HepG2 (cell line): ENCODE measurements around the gene CITED2. TPM values are rescaled to one million over a fixed set of nuclear protein-coding genes. Genes with fewer than 3 reads are reported as not detected.

Source experiments
- CREB1 ChIP-seq, 2 experiments: fragments of 450-650 bp in 1 of 2; IDR thresholded peaks; 2 replicates each; pipeline ENCODE4 v1.6.1; 2016 to 2017; ENCODE audit warnings: control low read depth in 1 of 2, mild to moderate bottlenecking in 1 of 2, missing compliant biosample characterization in 1 of 2, missing genetic modification characterization in 1 of 2
- HNF1B ChIP-seq: sonication (generic); formaldehyde crosslinking; IDR thresholded peaks from 2 replicates; pipeline ENCODE4 v1.5.1; 2020; ENCODE audit warnings: mild to moderate bottlenecking, moderate library complexity, missing genetic modification reagents
- KLF16 ChIP-seq, 2 experiments: sonication (generic) in 1 of 2; formaldehyde crosslinking in 1 of 2; IDR thresholded peaks; 2 replicates each; pipeline versions ENCODE4 v1.6.1 to v1.8.0; 2016 to 2023; ENCODE audit warnings: missing genetic modification reagents in 2 of 2, missing compliant biosample characterization in 1 of 2
- RAD51 ChIP-seq: fragments of 450-650 bp; IDR thresholded peaks from 2 replicates; pipeline ENCODE4 v1.6.1; 2016; ENCODE audit warnings: borderline replicate concordance
- SETDB1 ChIP-seq: sonication (generic); formaldehyde crosslinking; IDR thresholded peaks from 2 replicates; pipeline ENCODE4 v1.5.1; 2020; ENCODE audit warnings: missing genetic modification reagents, mild to moderate bottlenecking, borderline replicate concordance
- SKIL ChIP-seq: sonication (generic); formaldehyde crosslinking; IDR thresholded peaks from 2 replicates; pipeline ENCODE4 v1.8.0; 2022; ENCODE audit warnings: missing genetic modification reagents, mild to moderate bottlenecking, moderate library complexity, borderline replicate concordance
- SOX6 ChIP-seq, 2 experiments: fragments of 450-650 bp in 1 of 2; sonication (generic) in 1 of 2; formaldehyde crosslinking in 1 of 2; IDR thresholded peaks; 2 replicates each; pipeline versions ENCODE4 v1.4.0 to v1.6.1; 2017 to 2020; ENCODE audit warnings: antibody characterized with exemption in 1 of 2, mild to moderate bottlenecking in 1 of 2, missing genetic modification reagents in 1 of 2
- SRF ChIP-seq: IDR thresholded peaks from 2 replicates; pipeline ENCODE4 v1.6.1; 2011; ENCODE audit warnings: mild to moderate bottlenecking, low read depth, low read length, moderate library complexity
- STAG1 ChIP-seq: sonication (generic); formaldehyde crosslinking; IDR thresholded peaks from 2 replicates; pipeline ENCODE4 v1.4.0; 2020; ENCODE audit warnings: missing genetic modification reagents
- TEAD2 ChIP-seq: sonication (generic); formaldehyde crosslinking; IDR thresholded peaks from 2 replicates; pipeline ENCODE4 v1.9.0; 2021; ENCODE audit warnings: missing genetic modification reagents
- TEAD3 ChIP-seq: optimal IDR thresholded peaks from 2 replicates; pipeline ENCODE3; 2016; ENCODE audit warnings: borderline replicate concordance
- ZFAT ChIP-seq: sonication (generic); formaldehyde crosslinking; conservative IDR thresholded peaks from 2 replicates; pipeline ENCODE4 v1.8.1; 2023; ENCODE audit warnings: missing genetic modification reagents, inconsistent platforms
- ZNF737 ChIP-seq: sonication (generic); formaldehyde crosslinking; IDR thresholded peaks from 2 replicates; pipeline ENCODE4 v1.5.0; 2020; ENCODE audit warnings: missing genetic modification reagents, mild to moderate bottlenecking, borderline replicate concordance
- polyA plus RNA-seq, 8 experiments: library from polyadenylated mRNA; depleted of rRNA in 3 of 8; stranded (reverse) in 7 of 8; unstranded in 1 of 8; fragments of >200 nt; fragmentation: Illumina TruSeq in 4 of 8; extraction: Trizol in 4 of 8; gene quantifications; 2 replicates each; pipeline versions ENCODE4 v1.2.1 to v1.2.3, GENCODE V29; 2011 to 2016; ENCODE audit warnings: low read depth in 4 of 8, missing spikeins in 1 of 8, mixed read lengths in 1 of 8; ENCODE audit not compliant: insufficient read depth in 1 of 8
- total RNA-seq, 5 experiments: library from RNA; depleted of rRNA; stranded (reverse); fragments of >200 nt; fragmentation: Illumina TruSeq; extraction: Trizol; gene quantifications; 2 replicates each; pipeline ENCODE4 v1.2.3, GENCODE V29; 2016; ENCODE audit warnings: low read depth in 1 of 5
- TF ChIP-seq, protein P1 (sequence below): sonication (generic); formaldehyde crosslinking; IDR thresholded peaks from 2 replicates; pipeline ENCODE4 v1.4.0; 2020; ENCODE audit warnings: missing genetic modification reagents
- TF ChIP-seq, protein P2 (sequence below): sonication (generic); formaldehyde crosslinking; IDR thresholded peaks from 2 replicates; pipeline ENCODE4 v1.4.0; 2020; ENCODE audit warnings: missing genetic modification reagents
- TF ChIP-seq, protein P3 (sequence below): sonication (generic); formaldehyde crosslinking; IDR thresholded peaks from 2 replicates; pipeline ENCODE4 v1.5.0; 2020; ENCODE audit warnings: mild to moderate bottlenecking, missing genetic modification reagents
- TF ChIP-seq, protein P4 (sequence below): sonication (generic); formaldehyde crosslinking; conservative IDR thresholded peaks from 2 replicates; pipeline ENCODE4 v1.4.0; 2020; ENCODE audit warnings: missing genetic modification reagents

CITED2 gene
- total and polyA plus RNA-seq, 2 of the 13 experiments (the other 11 are each of a cell fraction or from before 2014, with no cell fraction given), result 17.6 to 57.2 TPM

- TF ChIP-seq CREB1 (IDR thresholded peaks at IDR 0.05) (no peak), CREB1 (CRISPR knock-in tag; IDR thresholded peaks at IDR 0.05) (no peak; the same call in none of the 2 replicates), ZFAT (CRISPR knock-in tag) (no peak), TEAD3 (CRISPR knock-in tag) (peak; percentile 44), RAD51 (no peak), ZNF737 (CRISPR knock-in tag) (no peak), SKIL (CRISPR knock-in tag) (no peak), SOX6 (IDR thresholded peaks at IDR 0.05) (no peak), SOX6 (CRISPR knock-in tag; IDR thresholded peaks at IDR 0.05) (peak; percentile 72; the same call in 1 of the 2 replicates), SETDB1 (no peak), STAG1 (peak; percentile 90), HNF1B (CRISPR knock-in tag) (no peak), SRF (peak; percentile 76), KLF16 (CRISPR knock-in tag; IDR thresholded peaks at IDR 0.05) (peak in 1 of 2 experiments; percentile 31; a peak in 1 of 4 replicates), TEAD2 (CRISPR knock-in tag) (no peak)
- TF ChIP-seq, protein P1, sequence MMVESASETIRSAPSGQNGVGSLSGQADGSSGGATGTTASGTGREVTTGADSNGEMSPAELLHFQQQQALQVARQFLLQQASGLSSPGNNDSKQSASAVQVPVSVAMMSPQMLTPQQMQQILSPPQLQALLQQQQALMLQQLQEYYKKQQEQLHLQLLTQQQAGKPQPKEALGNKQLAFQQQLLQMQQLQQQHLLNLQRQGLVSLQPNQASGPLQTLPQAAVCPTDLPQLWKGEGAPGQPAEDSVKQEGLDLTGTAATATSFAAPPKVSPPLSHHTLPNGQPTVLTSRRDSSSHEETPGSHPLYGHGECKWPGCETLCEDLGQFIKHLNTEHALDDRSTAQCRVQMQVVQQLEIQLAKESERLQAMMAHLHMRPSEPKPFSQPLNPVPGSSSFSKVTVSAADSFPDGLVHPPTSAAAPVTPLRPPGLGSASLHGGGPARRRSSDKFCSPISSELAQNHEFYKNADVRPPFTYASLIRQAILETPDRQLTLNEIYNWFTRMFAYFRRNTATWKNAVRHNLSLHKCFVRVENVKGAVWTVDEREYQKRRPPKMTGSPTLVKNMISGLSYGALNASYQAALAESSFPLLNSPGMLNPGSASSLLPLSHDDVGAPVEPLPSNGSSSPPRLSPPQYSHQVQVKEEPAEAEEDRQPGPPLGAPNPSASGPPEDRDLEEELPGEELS (CRISPR knock-in tag), result no peak
- TF ChIP-seq, protein P2, sequence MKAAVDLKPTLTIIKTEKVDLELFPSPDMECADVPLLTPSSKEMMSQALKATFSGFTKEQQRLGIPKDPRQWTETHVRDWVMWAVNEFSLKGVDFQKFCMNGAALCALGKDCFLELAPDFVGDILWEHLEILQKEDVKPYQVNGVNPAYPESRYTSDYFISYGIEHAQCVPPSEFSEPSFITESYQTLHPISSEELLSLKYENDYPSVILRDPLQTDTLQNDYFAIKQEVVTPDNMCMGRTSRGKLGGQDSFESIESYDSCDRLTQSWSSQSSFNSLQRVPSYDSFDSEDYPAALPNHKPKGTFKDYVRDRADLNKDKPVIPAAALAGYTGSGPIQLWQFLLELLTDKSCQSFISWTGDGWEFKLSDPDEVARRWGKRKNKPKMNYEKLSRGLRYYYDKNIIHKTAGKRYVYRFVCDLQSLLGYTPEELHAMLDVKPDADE, result no peak
- TF ChIP-seq, protein P3, sequence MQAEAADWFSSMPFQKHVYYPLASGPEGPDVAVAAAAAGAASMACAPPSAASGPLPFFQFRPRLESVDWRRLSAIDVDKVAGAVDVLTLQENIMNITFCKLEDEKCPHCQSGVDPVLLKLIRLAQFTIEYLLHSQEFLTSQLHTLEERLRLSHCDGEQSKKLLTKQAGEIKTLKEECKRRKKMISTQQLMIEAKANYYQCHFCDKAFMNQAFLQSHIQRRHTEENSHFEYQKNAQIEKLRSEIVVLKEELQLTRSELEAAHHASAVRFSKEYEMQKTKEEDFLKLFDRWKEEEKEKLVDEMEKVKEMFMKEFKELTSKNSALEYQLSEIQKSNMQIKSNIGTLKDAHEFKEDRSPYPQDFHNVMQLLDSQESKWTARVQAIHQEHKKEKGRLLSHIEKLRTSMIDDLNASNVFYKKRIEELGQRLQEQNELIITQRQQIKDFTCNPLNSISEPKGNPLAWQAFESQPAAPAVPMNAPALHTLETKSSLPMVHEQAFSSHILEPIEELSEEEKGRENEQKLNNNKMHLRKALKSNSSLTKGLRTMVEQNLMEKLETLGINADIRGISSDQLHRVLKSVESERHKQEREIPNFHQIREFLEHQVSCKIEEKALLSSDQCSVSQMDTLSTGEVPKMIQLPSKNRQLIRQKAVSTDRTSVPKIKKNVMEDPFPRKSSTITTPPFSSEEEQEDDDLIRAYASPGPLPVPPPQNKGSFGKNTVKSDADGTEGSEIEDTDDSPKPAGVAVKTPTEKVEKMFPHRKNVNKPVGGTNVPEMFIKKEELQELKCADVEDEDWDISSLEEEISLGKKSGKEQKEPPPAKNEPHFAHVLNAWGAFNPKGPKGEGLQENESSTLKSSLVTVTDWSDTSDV (CRISPR knock-in tag), result no peak
- TF ChIP-seq, protein P4, sequence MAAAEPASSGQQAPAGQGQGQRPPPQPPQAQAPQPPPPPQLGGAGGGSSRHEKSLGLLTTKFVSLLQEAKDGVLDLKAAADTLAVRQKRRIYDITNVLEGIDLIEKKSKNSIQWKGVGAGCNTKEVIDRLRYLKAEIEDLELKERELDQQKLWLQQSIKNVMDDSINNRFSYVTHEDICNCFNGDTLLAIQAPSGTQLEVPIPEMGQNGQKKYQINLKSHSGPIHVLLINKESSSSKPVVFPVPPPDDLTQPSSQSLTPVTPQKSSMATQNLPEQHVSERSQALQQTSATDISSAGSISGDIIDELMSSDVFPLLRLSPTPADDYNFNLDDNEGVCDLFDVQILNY (CRISPR knock-in tag), result no peak
Observed at GRCh38 chr6:139369568-139370282, 4.7 kb downstream of the CITED2 start (continued).
